ENCODE measurements around the gene FEV.

The FEV gene

GRCh38 chr2:219001577-219002394 is 16.8 kb upstream of the FEV start:
- DNase-seq, result peak; percentile 56
- no peak overlapping the region for H3K27ac Mint-ChIP-seq
- H3K36me3 Mint-ChIP-seq (ENCODE audit: low read depth), result no peaks in the 10 kb centered on the region
- H3K9me3 Mint-ChIP-seq, result no peaks in the 10 kb centered on the region
- H3K27me3 Mint-ChIP-seq, result peaks cover 87% of the 10 kb centered on the region
- H3K4me1 Mint-ChIP-seq (ENCODE audit: low read depth), result peaks cover 13% of the 10 kb centered on the region
- H3K4me3 Mint-ChIP-seq, result peak overlapping the region; percentile 8

- no peak for DNase-seq
- Mint-ChIP-seq H3K4me1 (ENCODE audit: low read depth) (peaks cover 14% of the 10 kb centered on the region), H3K4me3 (no peak overlapping the region), H3K27ac (no peak overlapping the region), H3K9me3 (no peaks in the 10 kb centered on the region), H3K27me3 (peaks cover 89% of the 10 kb centered on the region), H3K36me3 (ENCODE audit: low read depth) (no peaks in the 10 kb centered on the region)
These were observed 16.2 kb upstream of the FEV start for GRCh38 chr2:219001100-219001576.

- Mint-ChIP-seq H3K36me3 (ENCODE audit: low read depth) (no peaks in the 10 kb centered on the region), H3K4me3 (no peak overlapping the region), H3K9me3 (no peaks in the 10 kb centered on the region), H3K4me1 (ENCODE audit: low read depth) (peaks cover 15% of the 10 kb centered on the region), H3K27ac (no peak overlapping the region), H3K27me3 (peaks cover 89% of the 10 kb centered on the region)
- DNase-seq, result no peak
These were observed 15.6 kb upstream of the FEV start for GRCh38 chr2:219000569-219000960.

- H3K4me3 Mint-ChIP-seq, result no peak overlapping the region
- H3K9me3 Mint-ChIP-seq, result no peaks in the 10 kb centered on the region
- peaks cover 89% of the 10 kb centered on the region for H3K27me3 Mint-ChIP-seq
- DNase-seq, result no peak
- H3K4me1 Mint-ChIP-seq (ENCODE audit: low read depth), result peaks cover 15% of the 10 kb centered on the region
- H3K27ac Mint-ChIP-seq, result no peak overlapping the region
- no peaks in the 10 kb centered on the region for H3K36me3 Mint-ChIP-seq (ENCODE audit: low read depth)
These were observed 15.0 kb upstream of the FEV start for GRCh38 chr2:218999881-219000568.

GRCh38 chr2:218999021-218999880 is 14.3 kb upstream of the FEV start:
- H3K27ac Mint-ChIP-seq, result no peak overlapping the region
- peaks cover 90% of the 10 kb centered on the region for H3K27me3 Mint-ChIP-seq
- DNase-seq, result no peak
- no peaks in the 10 kb centered on the region for H3K36me3 Mint-ChIP-seq (ENCODE audit: low read depth)
- H3K9me3 Mint-ChIP-seq, result no peaks in the 10 kb centered on the region
- H3K4me3 Mint-ChIP-seq, result no peak overlapping the region
- H3K4me1 Mint-ChIP-seq (ENCODE audit: low read depth), result peaks cover 15% of the 10 kb centered on the region

- no peak overlapping the region for H3K27ac Mint-ChIP-seq
- no peak for DNase-seq
- H3K4me3 Mint-ChIP-seq, result no peak overlapping the region
- peaks cover 22% of the 10 kb centered on the region for H3K4me1 Mint-ChIP-seq (ENCODE audit: low read depth)
- peaks cover 89% of the 10 kb centered on the region for H3K27me3 Mint-ChIP-seq
- H3K36me3 Mint-ChIP-seq (ENCODE audit: low read depth), result no peaks in the 10 kb centered on the region
- H3K9me3 Mint-ChIP-seq, result no peaks in the 10 kb centered on the region
These were observed 13.5 kb upstream of the FEV start for GRCh38 chr2:218998414-218999002.

- Mint-ChIP-seq H3K27me3 (peaks cover 86% of the 10 kb centered on the region), H3K36me3 (ENCODE audit: low read depth) (no peaks in the 10 kb centered on the region), H3K4me3 (no peak overlapping the region), H3K9me3 (no peaks in the 10 kb centered on the region), H3K27ac (no peak overlapping the region), H3K4me1 (ENCODE audit: low read depth) (peaks cover 20% of the 10 kb centered on the region)
- DNase-seq, result no peak
These were observed 12.7 kb upstream of the FEV start for GRCh38 chr2:218997731-218998130.

- Mint-ChIP-seq H3K9me3 (no peaks in the 10 kb centered on the region), H3K4me1 (ENCODE audit: low read depth) (peaks cover 15% of the 10 kb centered on the region), H3K36me3 (ENCODE audit: low read depth) (no peaks in the 10 kb centered on the region), H3K27ac (no peak overlapping the region), H3K27me3 (peaks cover 86% of the 10 kb centered on the region), H3K4me3 (no peak overlapping the region)
- DNase-seq, result no peak
These were observed 12.0 kb upstream of the FEV start for GRCh38 chr2:218996937-218997336.

- Mint-ChIP-seq H3K36me3 (ENCODE audit: low read depth) (no peaks in the 10 kb centered on the region), H3K27ac (no peak overlapping the region), H3K4me3 (peak overlapping the region; percentile 38), H3K27me3 (peaks cover 89% of the 10 kb centered on the region), H3K9me3 (no peaks in the 10 kb centered on the region), H3K4me1 (ENCODE audit: low read depth) (peaks cover 11% of the 10 kb centered on the region)
- peak; percentile 90 for DNase-seq
These were observed 11.2 kb upstream of the FEV start for GRCh38 chr2:218995972-218996711.

- Mint-ChIP-seq H3K36me3 (ENCODE audit: low read depth) (no peaks in the 10 kb centered on the region), H3K9me3 (no peaks in the 10 kb centered on the region), H3K27me3 (peaks cover 89% of the 10 kb centered on the region), H3K4me1 (ENCODE audit: low read depth) (peaks cover 11% of the 10 kb centered on the region), H3K27ac (no peak overlapping the region), H3K4me3 (no peak overlapping the region)
- DNase-seq, result no peak
These were observed 10.6 kb upstream of the FEV start for GRCh38 chr2:218995561-218995960.

GRCh38 chr2:218993345-218994315 is 8.6 kb upstream of the FEV start, which contains the start of gene CRYBA2:
Gene CRYBA2 (minus strand): TSS chr2:218993422. CDS start chr2:218993176, 246 bp downstream.
- Mint-ChIP-seq H3K9me3 (no peaks in the 10 kb centered on the region), H3K36me3 (ENCODE audit: low read depth) (no peaks in the 10 kb centered on the region), H3K27ac (no peak within 1 kb of the TSS), H3K4me1 (ENCODE audit: low read depth) (peaks cover 11% of the 10 kb centered on the region), H3K4me3 (no peak within 1 kb of the TSS), H3K27me3 (peaks cover 95% of the 10 kb centered on the region)
- no peak for DNase-seq

- Mint-ChIP-seq H3K9me3 (no peaks in the 10 kb centered on the region), H3K4me3 (no peak overlapping the region), H3K27ac (no peak overlapping the region), H3K27me3 (peaks cover 94% of the 10 kb centered on the region), H3K4me1 (ENCODE audit: low read depth) (peaks cover 11% of the 10 kb centered on the region), H3K36me3 (ENCODE audit: low read depth) (no peaks in the 10 kb centered on the region)
- DNase-seq, result no peak
These were observed 7.8 kb upstream of the FEV start for GRCh38 chr2:218992703-218993344.
